22Rv1 (cell line): ENCODE data around the gene KRABD2.

Experiments used
- ZFX ChIP-seq: fragments of 450-650 bp; IDR thresholded peaks from 2 replicates; pipeline ENCODE4 v1.6.1; 2017; ENCODE audit warnings: antibody characterized with exemption, borderline replicate concordance
- TF ChIP-seq, protein P1 (sequence below): fragments of 450-650 bp; IDR thresholded peaks from 2 replicates; pipeline ENCODE4 v1.5.1; 2017; ENCODE audit warnings: mild to moderate bottlenecking

DNA sequence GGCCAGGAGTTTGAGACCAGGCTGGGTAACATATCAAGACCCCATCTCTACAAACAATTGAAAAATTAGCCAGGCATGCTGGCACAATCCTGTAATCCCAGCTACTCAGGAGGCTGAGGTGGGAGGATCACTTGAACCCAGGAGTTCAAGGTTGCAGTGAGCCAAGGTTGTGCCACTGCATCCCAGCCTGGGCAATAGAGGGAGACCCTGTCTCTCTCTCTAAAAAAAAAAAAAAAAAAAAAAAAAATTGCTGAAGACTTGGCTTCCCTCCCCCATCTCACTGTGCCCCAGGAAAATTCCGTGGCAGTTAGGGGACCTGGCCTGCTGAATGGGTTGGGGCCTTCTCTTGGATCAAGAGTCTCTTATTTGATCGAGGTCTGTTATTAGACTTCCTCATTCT, 37.0 kb downstream of the KRABD2 start, which contains the start of gene ODF4:
- TF ChIP-seq, protein P1, sequence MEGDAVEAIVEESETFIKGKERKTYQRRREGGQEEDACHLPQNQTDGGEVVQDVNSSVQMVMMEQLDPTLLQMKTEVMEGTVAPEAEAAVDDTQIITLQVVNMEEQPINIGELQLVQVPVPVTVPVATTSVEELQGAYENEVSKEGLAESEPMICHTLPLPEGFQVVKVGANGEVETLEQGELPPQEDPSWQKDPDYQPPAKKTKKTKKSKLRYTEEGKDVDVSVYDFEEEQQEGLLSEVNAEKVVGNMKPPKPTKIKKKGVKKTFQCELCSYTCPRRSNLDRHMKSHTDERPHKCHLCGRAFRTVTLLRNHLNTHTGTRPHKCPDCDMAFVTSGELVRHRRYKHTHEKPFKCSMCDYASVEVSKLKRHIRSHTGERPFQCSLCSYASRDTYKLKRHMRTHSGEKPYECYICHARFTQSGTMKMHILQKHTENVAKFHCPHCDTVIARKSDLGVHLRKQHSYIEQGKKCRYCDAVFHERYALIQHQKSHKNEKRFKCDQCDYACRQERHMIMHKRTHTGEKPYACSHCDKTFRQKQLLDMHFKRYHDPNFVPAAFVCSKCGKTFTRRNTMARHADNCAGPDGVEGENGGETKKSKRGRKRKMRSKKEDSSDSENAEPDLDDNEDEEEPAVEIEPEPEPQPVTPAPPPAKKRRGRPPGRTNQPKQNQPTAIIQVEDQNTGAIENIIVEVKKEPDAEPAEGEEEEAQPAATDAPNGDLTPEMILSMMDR: no peak
- no peak for TF ChIP-seq ZFX
